Panc1 (cell line): ENCODE results near the gene S1PR2. TPM values are rescaled to one million over a fixed set of nuclear protein-coding genes. Genes with fewer than 3 reads are reported as not detected.

Experiments
- ATAC-seq: fragments of 200-7000 bp; cut with Tn5 transposase; 2 replicates; pipeline ENCODE4 v1.9.1; 2020; ENCODE audit warnings: mild to moderate bottlenecking, moderate library complexity
- BruUV-seq: library from RNA; stranded (reverse); fragments of 400-500 nt; replicated peaks from 2 replicates; lab custom pipeline; 2021; lab: Mats Ljungman, UMichigan
- CTCF ChIA-PET: fragments of 300-600 bp; sonication (Branson Sonifier 250); formaldehyde crosslinking; loops from one replicate; lab custom pipeline; 2022; ENCODE audit warnings: antibody characterized with exemption; lab: Charles Lee
- POLR2A ChIA-PET: fragments of 300-600 bp; sonication (Branson Sonifier 250); formaldehyde crosslinking; loops from one replicate; lab custom pipeline; 2022; ENCODE audit warnings: antibody characterized with exemption; lab: Charles Lee
- DNase-seq: peaks from one replicate; pipeline ENCODE4 v3.0.0-alpha.2; 2010; ENCODE audit warnings: low read depth, low spot score
- H3K27ac ChIP-seq: 2 replicates; pipeline ENCODE4 v1.5.1; 2011; ENCODE audit warnings: mild to moderate bottlenecking, low read length, inconsistent platforms
- H3K27me3 ChIP-seq: fragments of 200-500 bp; sonication (Bioruptor generic); 2 replicates; pipeline ENCODE4 v1.6.0; 2014; ENCODE audit warnings: low read length, inconsistent platforms; ENCODE audit not compliant: control insufficient read depth, insufficient read depth
- H3K36me3 ChIP-seq: fragments of 200-500 bp; sonication (Bioruptor generic); 2 replicates; pipeline ENCODE4 v1.5.1; 2014; ENCODE audit warnings: inconsistent platforms, mild to moderate bottlenecking, low read length, moderate library complexity; ENCODE audit not compliant: control insufficient read depth, insufficient read depth
- H3K4me1 ChIP-seq: 2 replicates; pipeline ENCODE4 v1.5.1; 2011; ENCODE audit warnings: inconsistent platforms, mild to moderate bottlenecking, low read length, moderate library complexity; ENCODE audit not compliant: control insufficient read depth, insufficient read depth
- H3K4me3 ChIP-seq, 2 experiments: 2 replicates each; pipeline ENCODE4 v1.5.1; 2011 to 2012; ENCODE audit warnings: low read depth in 2 of 2, low read length in 2 of 2, mild to moderate bottlenecking in 2 of 2, inconsistent platforms in 1 of 2, moderate library complexity in 1 of 2
- H3K9me3 ChIP-seq: fragments of 200-500 bp; sonication (Bioruptor generic); 2 replicates; pipeline ENCODE4 v1.5.1; 2014; ENCODE audit warnings: low read depth, mild to moderate bottlenecking, inconsistent platforms, low read length, moderate library complexity; ENCODE audit not compliant: control insufficient read depth, insufficient read depth
- CTCF ChIP-seq: fragments of 450-650 bp; IDR thresholded peaks from 2 replicates; pipeline ENCODE4 v1.5.1; 2017; ENCODE audit warnings: mild to moderate bottlenecking
- POLR2AphosphoS5 ChIP-seq: IDR thresholded peaks from 2 replicates; pipeline ENCODE4 v1.6.1; 2012; ENCODE audit warnings: mild to moderate bottlenecking, low read depth, low read length, moderate library complexity
- REST ChIP-seq, 2 experiments: IDR thresholded peaks; 2 replicates each; pipeline ENCODE4 v1.6.1; 2011 to 2012; ENCODE audit warnings: low read depth in 2 of 2, control low read depth in 1 of 2, low read length in 1 of 2, mild to moderate bottlenecking in 1 of 2, moderate library complexity in 1 of 2; ENCODE audit not compliant: insufficient read depth in 1 of 2
- SIN3A ChIP-seq: IDR thresholded peaks from 2 replicates; pipeline ENCODE4 v1.6.1; 2012; ENCODE audit warnings: low read depth, mild to moderate bottlenecking, low read length, moderate library complexity, borderline replicate concordance; ENCODE audit not compliant: insufficient read depth
- TCF7L2 ChIP-seq: IDR thresholded peaks from 2 replicates; pipeline ENCODE4 v1.6.1; 2011; ENCODE audit warnings: mild to moderate bottlenecking, low read depth, low read length, inconsistent platforms
- in situ Hi-C: cut with HindIII; loops from 2 replicates; pipeline ENCODE4 v1.10.0; 2016; ENCODE audit warnings: low sequenced_read_pairs, low pct_unique_long_range_greater_than_20kb
- intact Hi-C: fragments of 100-400 bp; cut with micrococcal nuclease; formaldehyde crosslinking; loops from one replicate; pipeline ENCODE4 v1.10.0; 2022; ENCODE audit not compliant: unreplicated experiment
- total RNA-seq: library from RNA; stranded (reverse); gene quantifications from one replicate; pipeline ENCODE4 v1.2.1, GENCODE V29; 2021; ENCODE audit not compliant: unreplicated experiment

S1PR2 gene
- total RNA-seq, 1 experiment from 2014 or later = 2.9 TPM

- H3K27ac ChIP-seq = no peak overlapping the region
- H3K36me3 ChIP-seq = no peaks in the 10 kb centered on the region
- H3K9me3 ChIP-seq = no peaks in the 10 kb centered on the region
- TF ChIP-seq CTCF = no peak
- no peak for TF ChIP-seq REST (IDR thresholded peaks at IDR 0.05; ENCODE audit: insufficient read depth in 1 of 2, low read depth in 2 of 2, low read length in 1 of 2)
- no peak for TF ChIP-seq TCF7L2
- no peak for TF ChIP-seq POLR2AphosphoS5
- no peak for TF ChIP-seq SIN3A
- no peaks in the 10 kb centered on the region for H3K4me1 ChIP-seq
- in situ Hi-C loops (no loop called here), intact Hi-C loops (no loop called here)
- BruUV-seq = no TSS peak
- H3K4me3 ChIP-seq = no peak overlapping the region
- CTCF ChIA-PET = interaction anchor here (0.7 kb wide), 1 partner anchor 73 kb away, joined by 4 read pairs; no protein-coding TSS in a partner anchor
- POLR2A ChIA-PET = no interaction called here
- no peaks in the 10 kb centered on the region for H3K27me3 ChIP-seq
- ATAC-seq = no peak
- no peak for DNase-seq
Observed at GRCh38 chr19:10223488-10224213, 7.5 kb downstream of the S1PR2 start.

- TF ChIP-seq REST (IDR thresholded peaks at IDR 0.05; ENCODE audit: insufficient read depth in 1 of 2, low read depth in 2 of 2, low read length in 1 of 2) = no peak
- TF ChIP-seq TCF7L2 = no peak
- no peak for TF ChIP-seq SIN3A
- no peak for TF ChIP-seq CTCF
- no peak for TF ChIP-seq POLR2AphosphoS5
- CTCF ChIA-PET = no interaction called here
- no peak for DNase-seq
- ATAC-seq = no peak
- in situ Hi-C loops (no loop called here), intact Hi-C loops (no loop called here)
- Histone ChIP-seq H3K4me1 (no peaks in the 10 kb centered on the region), H3K9me3 (no peaks in the 10 kb centered on the region), H3K27me3 (no peaks in the 10 kb centered on the region), H3K36me3 (no peaks in the 10 kb centered on the region), H3K4me3 (no peak overlapping the region), H3K27ac (no peak overlapping the region)
- no TSS peak for BruUV-seq
- POLR2A ChIA-PET = interaction anchor here (0.7 kb wide), 1 partner anchor 13 kb away, joined by 3 read pairs; no protein-coding TSS in a partner anchor
Observed at GRCh38 chr19:10222201-10222890, 8.8 kb downstream of the S1PR2 start.
